ENCODE measurements around the gene TMEM252.
A peak's percentile ranks its signal among the peaks of the same experiment; 100 is the strongest.

TMEM252 gene

GRCh38 chr9:68560071-68560844, 19.6 kb upstream of the TMEM252 start:
- peak; percentile 70 for FAIRE-seq
- peak; percentile 32 for DNase-seq (ENCODE audit: insufficient read length)

GRCh38 chr9:68558545-68558944, 17.9 kb upstream of the TMEM252 start:
- no peak for TF ChIP-seq POLR2AphosphoS5 (IDR thresholded peaks at IDR 0.05; ENCODE audit: low read depth, low read length)
- TF ChIP-seq POLR2A (IDR thresholded peaks at IDR 0.05; ENCODE audit: low read depth, low read length) = no peak
- no peak for TF ChIP-seq TAF1 (IDR thresholded peaks at IDR 0.05; ENCODE audit: borderline replicate concordance, low read depth, low read length)
- no peak for FAIRE-seq
- no peak for DNase-seq (ENCODE audit: insufficient read length)

More at GRCh38 chr9:68560071-68560844, 19.6 kb upstream of the TMEM252 start:
- no peak for TF ChIP-seq TAF1 (IDR thresholded peaks at IDR 0.05; ENCODE audit: borderline replicate concordance, low read depth, low read length)
- TF ChIP-seq POLR2AphosphoS5 (IDR thresholded peaks at IDR 0.05; ENCODE audit: low read depth, low read length) = no peak
- TF ChIP-seq POLR2A (IDR thresholded peaks at IDR 0.05; ENCODE audit: low read depth, low read length) = no peak

- no peak for DNase-seq (ENCODE audit: insufficient read length)
- TF ChIP-seq TAF1 (IDR thresholded peaks at IDR 0.05; ENCODE audit: borderline replicate concordance, low read depth, low read length) (no peak), POLR2A (IDR thresholded peaks at IDR 0.05; ENCODE audit: low read depth, low read length) (no peak), POLR2AphosphoS5 (IDR thresholded peaks at IDR 0.05; ENCODE audit: low read depth, low read length) (no peak)
- FAIRE-seq = no peak
Measured at GRCh38 chr9:68555437-68556150, 14.9 kb upstream of the TMEM252 start.

GRCh38 chr9:68552700-68553476, 12.2 kb upstream of the TMEM252 start:
- FAIRE-seq (no peak), DNase-seq (ENCODE audit: insufficient read length) (no peak)
- TF ChIP-seq TAF1 (IDR thresholded peaks at IDR 0.05; ENCODE audit: borderline replicate concordance, low read depth, low read length) (no peak), POLR2A (IDR thresholded peaks at IDR 0.05; ENCODE audit: low read depth, low read length) (no peak), POLR2AphosphoS5 (IDR thresholded peaks at IDR 0.05; ENCODE audit: low read depth, low read length) (no peak)

- no peak for TF ChIP-seq POLR2AphosphoS5 (IDR thresholded peaks at IDR 0.05; ENCODE audit: low read depth, low read length)
- no peak for TF ChIP-seq TAF1 (IDR thresholded peaks at IDR 0.05; ENCODE audit: borderline replicate concordance, low read depth, low read length)
- no peak for TF ChIP-seq POLR2A (IDR thresholded peaks at IDR 0.05; ENCODE audit: low read depth, low read length)
- FAIRE-seq = no peak
- DNase-seq (ENCODE audit: insufficient read length) = no peak
Measured at GRCh38 chr9:68551191-68551590, 10.5 kb upstream of the TMEM252 start.

GRCh38 chr9:68548241-68548640, 7.6 kb upstream of the TMEM252 start:
- no peak for FAIRE-seq
- TF ChIP-seq POLR2AphosphoS5 (IDR thresholded peaks at IDR 0.05; ENCODE audit: low read depth, low read length) (no peak), TAF1 (IDR thresholded peaks at IDR 0.05; ENCODE audit: borderline replicate concordance, low read depth, low read length) (no peak), POLR2A (IDR thresholded peaks at IDR 0.05; ENCODE audit: low read depth, low read length) (no peak)
- no peak for DNase-seq (ENCODE audit: insufficient read length)

- TF ChIP-seq TAF1 (IDR thresholded peaks at IDR 0.05; ENCODE audit: borderline replicate concordance, low read depth, low read length) = no peak
- no peak for TF ChIP-seq POLR2AphosphoS5 (IDR thresholded peaks at IDR 0.05; ENCODE audit: low read depth, low read length)
- no peak for TF ChIP-seq POLR2A (IDR thresholded peaks at IDR 0.05; ENCODE audit: low read depth, low read length)
- no peak for DNase-seq (ENCODE audit: insufficient read length)
- no peak for FAIRE-seq
Measured at GRCh38 chr9:68547417-68547816, 6.7 kb upstream of the TMEM252 start.

GRCh38 chr9:68546596-68547390, 6.1 kb upstream of the TMEM252 start:
- DNase-seq (ENCODE audit: insufficient read length) (peak; percentile 13), FAIRE-seq (peak; percentile 98)
- TF ChIP-seq POLR2AphosphoS5 (IDR thresholded peaks at IDR 0.05; ENCODE audit: low read depth, low read length) (no peak), POLR2A (IDR thresholded peaks at IDR 0.05; ENCODE audit: low read depth, low read length) (no peak), TAF1 (IDR thresholded peaks at IDR 0.05; ENCODE audit: borderline replicate concordance, low read depth, low read length) (no peak)

- no peak for DNase-seq (ENCODE audit: insufficient read length)
- TF ChIP-seq POLR2AphosphoS5 (IDR thresholded peaks at IDR 0.05; ENCODE audit: low read depth, low read length) (no peak), POLR2A (IDR thresholded peaks at IDR 0.05; ENCODE audit: low read depth, low read length) (no peak), TAF1 (IDR thresholded peaks at IDR 0.05; ENCODE audit: borderline replicate concordance, low read depth, low read length) (no peak)
- peak; percentile 75 for FAIRE-seq
Measured at GRCh38 chr9:68545033-68545705, 4.5 kb upstream of the TMEM252 start.

- DNase-seq (ENCODE audit: insufficient read length) = no peak
- no peak for TF ChIP-seq TAF1 (IDR thresholded peaks at IDR 0.05; ENCODE audit: borderline replicate concordance, low read depth, low read length)
- TF ChIP-seq POLR2AphosphoS5 (IDR thresholded peaks at IDR 0.05; ENCODE audit: low read depth, low read length) = no peak
- no peak for TF ChIP-seq POLR2A (IDR thresholded peaks at IDR 0.05; ENCODE audit: low read depth, low read length)
- FAIRE-seq = no peak
Measured at GRCh38 chr9:68541568-68541967, 885 bp upstream of the TMEM252 start.

Data from GM12892 (cell line).